Measurements from ENCODE around the gene HDAC2. TPM values are rescaled to one million over a fixed set of nuclear protein-coding genes. Genes with fewer than 3 reads are reported as not detected.

The HDAC2 gene
- total and polyA plus RNA-seq, 8 donors, result 72.7 to 236 (median 198) TPM

GRCh38 chr6:113907102-113907815 is 63.7 kb downstream of the HDAC2 start:
- intact Hi-C loops (cut with DNase I), result loop anchor here in 1 of 2 donors (10.0 kb wide), 1 partner anchor 602 kb away; no protein-coding TSS in a partner anchor
- Histone ChIP-seq H3K27ac (no peak overlapping the region), H3K9me3 (no peaks in the 10 kb centered on the region), H3K4me1 (peaks cover 0 to 10% of the 10 kb centered on the region in 2 donors), H3K4me3 (no peak overlapping the region), H3K27me3 (no peaks in the 10 kb centered on the region), H3K36me3 (no peaks in the 10 kb centered on the region)
- ATAC-seq, result no peak
- DNase-seq, result no peak
- no peak for TF ChIP-seq CTCF (IDR thresholded peaks at IDR 0.05)

GRCh38 chr6:113903666-113904330 is 67.2 kb downstream of the HDAC2 start:
- DNase-seq (peak in 2 of 4 donors; percentile 32 to 64), ATAC-seq (peak; percentile 49)
- no peaks in the 10 kb centered on the region for H3K36me3 ChIP-seq
- H3K9me3 ChIP-seq, result no peaks in the 10 kb centered on the region
- intact Hi-C loops (cut with DNase I), result loop anchor here in 1 of 2 donors (10.0 kb wide), 1 partner anchor 599 kb away; no protein-coding TSS in a partner anchor
- no peaks in the 10 kb centered on the region for H3K27me3 ChIP-seq
- peak overlapping the region; percentile 8 to 66 for H3K27ac ChIP-seq
- no peak for TF ChIP-seq CTCF (IDR thresholded peaks at IDR 0.05)
- no peak overlapping the region for H3K4me3 ChIP-seq
- H3K4me1 ChIP-seq, result peaks cover 0 to 4% of the 10 kb centered on the region in 2 donors

- H3K36me3 ChIP-seq, result no peaks in the 10 kb centered on the region
- no peaks in the 10 kb centered on the region for H3K4me1 ChIP-seq
- H3K9me3 ChIP-seq, result no peaks in the 10 kb centered on the region
- no peak overlapping the region for H3K4me3 ChIP-seq
- H3K27me3 ChIP-seq, result no peaks in the 10 kb centered on the region
- no peak for TF ChIP-seq CTCF (IDR thresholded peaks at IDR 0.05)
- ATAC-seq, result no peak
- intact Hi-C loops (cut with DNase I), result loop anchor here in 1 of 2 donors (10.0 kb wide), 1 partner anchor 597 kb away; no protein-coding TSS in a partner anchor
- no peak overlapping the region for H3K27ac ChIP-seq
- DNase-seq, result no peak
These were observed 69.5 kb downstream of the HDAC2 start for GRCh38 chr6:113901482-113901881.

GRCh38 chr6:113894712-113895674 is 76.0 kb downstream of the HDAC2 start:
- TF ChIP-seq CTCF (IDR thresholded peaks at IDR 0.05), result no peak
- no peaks in the 10 kb centered on the region for H3K36me3 ChIP-seq
- no peaks in the 10 kb centered on the region for H3K4me1 ChIP-seq
- H3K9me3 ChIP-seq, result peaks cover 0 to 16% of the 10 kb centered on the region in 2 donors
- DNase-seq, result no peak
- no peak overlapping the region for H3K4me3 ChIP-seq
- H3K27me3 ChIP-seq, result no peaks in the 10 kb centered on the region
- intact Hi-C loops (cut with DNase I), result no loop called here
- ATAC-seq, result no peak
- no peak overlapping the region for H3K27ac ChIP-seq

Measured in left lung (tissue), 10 donors.